ENCODE measurements around the gene TIAL1.

Gene TIAL1

GRCh38 chr10:119526621-119527592 is 69.9 kb downstream of the TIAL1 start:
- peak; percentile 42 for TF ChIP-seq CTCF (IDR thresholded peaks at IDR 0.05; ENCODE audit: low read depth, low read length, missing control alignments)

DNA sequence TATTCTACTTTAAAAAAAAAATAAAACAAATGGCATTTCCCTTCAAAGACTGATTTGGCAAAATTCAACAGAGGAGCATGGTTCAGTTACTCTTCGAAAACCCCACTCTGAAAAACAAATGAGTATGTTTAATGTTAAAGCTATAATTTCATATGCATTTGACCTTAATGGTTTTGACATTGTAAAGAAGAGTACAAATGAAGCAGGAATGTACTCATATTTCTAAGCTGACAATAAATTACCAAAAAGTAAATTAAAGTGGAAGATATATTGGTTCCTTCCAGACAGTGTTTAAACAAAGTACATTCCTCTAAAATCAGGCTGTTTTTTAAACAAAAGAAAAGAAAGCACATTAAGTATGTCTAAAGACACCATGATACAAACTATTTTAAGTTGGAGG is 70.6 kb downstream of the TIAL1 start:
- no peak for DNase-seq (ENCODE audit: low read depth)
- no peak overlapping the region for H3K4me3 ChIP-seq (ENCODE audit: low read depth, low read length)
- no peak for TF ChIP-seq CTCF (IDR thresholded peaks at IDR 0.05; ENCODE audit: low read depth, low read length, missing control alignments)

More at GRCh38 chr10:119526621-119527592, 69.9 kb downstream of the TIAL1 start:
- no peak overlapping the region for H3K4me3 ChIP-seq (ENCODE audit: low read depth, low read length)
- DNase-seq (ENCODE audit: low read depth): no peak

- no peak for DNase-seq (ENCODE audit: low read depth)
Observed at GRCh38 chr10:119525116-119525515, 71.6 kb downstream of the TIAL1 start.

DNA sequence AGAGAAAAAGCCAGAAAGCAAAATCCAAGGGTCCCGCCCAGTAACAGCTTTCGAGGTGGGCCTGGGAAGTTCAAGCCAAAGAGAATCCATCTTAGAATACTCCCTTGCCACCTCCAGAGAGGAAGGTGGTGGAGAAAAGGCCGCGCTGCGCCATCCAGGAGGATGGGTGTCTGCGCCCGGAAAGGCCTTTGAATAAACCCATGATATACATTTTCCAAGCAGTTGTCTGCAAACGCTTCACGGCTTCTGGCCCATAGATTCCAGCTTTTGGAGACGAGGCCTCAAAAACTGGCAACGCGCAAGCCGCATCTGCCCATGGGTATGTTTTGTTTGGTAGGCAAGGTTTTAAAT is 72.1 kb downstream of the TIAL1 start:
- DNase-seq (ENCODE audit: low read depth): no peak
- TF ChIP-seq CTCF (IDR thresholded peaks at IDR 0.05; ENCODE audit: low read depth, low read length, missing control alignments): no peak
- no peak overlapping the region for H3K4me3 ChIP-seq (ENCODE audit: low read depth, low read length)

More at GRCh38 chr10:119525116-119525515, 71.6 kb downstream of the TIAL1 start:
- no peak overlapping the region for H3K4me3 ChIP-seq (ENCODE audit: low read depth, low read length)
- TF ChIP-seq CTCF (IDR thresholded peaks at IDR 0.05; ENCODE audit: low read depth, low read length, missing control alignments): no peak

DNA sequence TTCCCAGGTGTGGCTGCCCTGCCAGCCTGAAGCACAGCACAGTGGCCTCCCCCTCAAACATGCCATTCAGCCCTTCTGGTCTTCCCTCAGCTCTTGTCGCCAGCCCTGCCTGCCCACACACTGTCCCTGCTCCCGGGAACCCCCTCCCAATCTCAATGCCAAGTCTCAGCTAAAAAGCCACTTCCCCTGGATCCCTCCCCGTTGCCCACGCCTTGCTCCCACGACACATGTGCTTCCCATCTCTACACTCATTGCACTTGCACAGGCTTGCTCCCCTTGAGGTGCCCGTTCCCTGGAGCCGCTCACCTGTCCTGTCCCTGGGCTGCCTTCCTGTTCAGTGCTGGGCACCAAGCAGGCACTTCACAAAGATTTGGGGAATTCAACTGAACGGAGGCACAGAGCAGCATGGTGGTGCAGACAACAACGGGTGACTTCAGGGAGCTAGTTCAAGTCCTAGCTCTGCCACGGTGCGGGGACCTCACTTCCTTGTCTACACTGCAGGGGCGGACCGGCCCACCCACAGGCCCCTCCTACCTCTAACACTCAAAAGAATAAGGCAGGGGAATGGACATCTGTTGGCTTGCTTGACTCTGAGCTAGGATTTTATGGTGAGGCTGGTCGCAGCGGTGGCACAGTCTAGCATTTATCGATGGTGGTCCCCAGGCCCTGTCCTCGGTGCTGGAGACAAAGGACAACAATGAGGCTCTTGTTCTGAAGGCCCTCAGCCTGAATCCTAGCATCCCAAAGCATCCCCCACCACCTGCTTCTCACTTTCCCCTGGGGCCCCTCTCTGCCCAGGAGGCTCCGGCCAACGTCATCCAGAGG is 72.7 kb downstream of the TIAL1 start:
- DNase-seq (ENCODE audit: low read depth): no peak
- TF ChIP-seq CTCF (IDR thresholded peaks at IDR 0.05; ENCODE audit: low read depth, low read length, missing control alignments): no peak
- no peak overlapping the region for H3K4me3 ChIP-seq (ENCODE audit: low read depth, low read length)
